ENCODE measurements around the gene RABGEF1.
A peak's percentile ranks its signal among the peaks of the same experiment; 100 is the strongest.
"Not testable (repeated sequence)": the region's sequence is repeated elsewhere in the genome, so short reads cannot be mapped to it uniquely, and the experiment has no call there.

RABGEF1 gene

DNA sequence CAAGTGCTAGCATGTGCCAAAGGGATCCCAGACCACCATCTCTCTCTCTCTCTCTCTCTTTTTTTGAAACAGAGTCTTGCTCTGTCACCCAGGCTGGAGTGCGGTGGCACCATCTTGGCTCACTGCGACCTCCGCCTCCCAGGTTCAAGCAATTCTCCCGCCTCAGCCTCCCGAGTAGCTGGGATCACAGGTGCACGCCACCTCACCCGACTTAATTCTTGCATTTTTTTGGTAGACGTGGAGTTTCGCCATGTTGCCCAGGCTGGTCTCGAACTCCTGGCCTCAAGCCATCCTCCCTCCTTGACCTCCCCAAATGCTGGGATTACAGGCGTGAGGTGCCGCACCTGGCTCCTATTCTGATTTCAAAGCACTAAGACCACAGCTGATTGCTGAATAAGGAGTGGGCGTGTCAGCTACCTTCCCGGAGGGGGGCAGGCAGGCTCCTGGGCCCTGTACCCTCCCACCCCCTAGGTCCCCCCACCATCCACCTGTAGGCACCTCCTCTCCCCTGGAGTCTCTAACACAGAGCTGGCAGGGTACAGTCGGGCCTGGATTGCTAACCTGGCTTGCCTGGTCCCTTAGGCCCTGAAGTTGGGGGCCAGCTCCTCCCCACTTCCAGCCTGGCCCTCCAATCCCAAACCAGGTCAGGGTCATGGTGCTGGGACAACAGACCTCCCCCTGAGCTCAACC, 74.8 kb downstream of the RABGEF1 start:
- not testable (repeated sequence) for DNase-seq (ENCODE audit: low read depth in 2 of 2)

- DNase-seq (ENCODE audit: low read depth in 2 of 2): no peak
Observed at GRCh38 chr7:66815951-66816350, 75.4 kb downstream of the RABGEF1 start.

- DNase-seq (ENCODE audit: low read depth in 2 of 2): not testable (repeated sequence)
Observed at GRCh38 chr7:66816658-66817057, 76.1 kb downstream of the RABGEF1 start.

GRCh38 chr7:66817208-66817795, 76.8 kb downstream of the RABGEF1 start:
- DNase-seq (ENCODE audit: low read depth in 2 of 2): not testable (repeated sequence)

GRCh38 chr7:66817956-66818355, 77.4 kb downstream of the RABGEF1 start:
- DNase-seq (ENCODE audit: low read depth in 2 of 2): not testable (repeated sequence)

DNA sequence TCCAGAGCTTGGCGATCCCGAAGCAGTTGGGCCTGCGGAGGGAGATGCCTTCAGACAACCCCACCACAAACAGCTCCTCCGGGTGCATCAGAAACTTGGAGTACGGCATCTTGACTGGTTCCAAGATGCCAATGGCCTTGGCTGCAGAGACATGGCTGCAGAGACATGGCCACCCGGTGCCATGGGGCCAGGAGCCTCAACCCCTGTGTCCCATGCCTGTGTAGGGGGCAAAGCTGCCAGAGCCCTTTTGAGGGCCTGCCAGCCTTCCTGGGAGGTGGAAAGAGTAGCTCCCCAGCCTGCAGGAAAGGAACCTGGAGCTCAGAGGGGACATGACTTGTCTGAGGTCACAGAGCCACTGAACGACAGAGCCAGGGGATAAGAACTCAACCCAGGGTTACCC, 83.5 kb downstream of the RABGEF1 start:
- DNase-seq (ENCODE audit: low read depth in 2 of 2): no peak

DNA sequence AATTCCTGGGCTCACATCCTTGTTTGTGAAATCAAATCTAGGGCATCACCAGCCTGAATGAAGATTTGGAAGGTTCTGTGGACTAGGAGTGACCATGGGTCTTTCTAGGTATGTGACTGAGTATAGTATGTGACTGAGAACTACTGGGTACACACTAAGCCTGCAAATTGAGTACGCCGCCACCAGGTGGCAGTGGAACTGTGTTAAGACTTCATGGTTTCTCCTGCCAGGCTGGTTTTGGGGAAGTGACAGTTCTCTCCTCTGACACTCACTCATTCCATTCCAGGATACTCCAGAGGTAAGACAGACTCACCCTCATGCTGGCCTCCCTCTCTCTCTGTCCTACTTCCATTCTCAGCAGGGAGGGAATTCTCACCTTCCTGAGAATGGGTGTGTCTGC, 85.0 kb downstream of the RABGEF1 start:
- DNase-seq (ENCODE audit: low read depth in 2 of 2): not testable (repeated sequence)

DNA sequence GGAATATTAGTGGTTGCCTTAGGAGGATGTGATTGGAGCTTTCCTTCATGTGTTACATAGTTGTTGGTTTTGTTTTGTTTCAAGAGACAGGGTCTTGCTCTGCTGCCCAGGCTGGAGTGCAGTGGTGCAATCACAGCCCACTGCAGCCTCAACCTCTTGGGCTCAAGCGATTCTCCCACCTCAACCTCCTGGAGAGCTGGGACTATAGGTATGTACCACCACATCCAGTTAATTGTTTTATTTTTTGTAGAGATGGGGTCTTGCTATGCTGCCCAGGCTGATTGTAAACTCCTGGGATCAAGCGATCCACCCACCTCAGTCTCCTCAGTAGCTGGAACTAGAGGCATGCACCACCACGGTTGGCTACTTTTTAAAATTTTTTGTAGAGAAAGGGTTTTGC, 86.1 kb downstream of the RABGEF1 start:
- DNase-seq (ENCODE audit: low read depth in 2 of 2): no peak

GRCh38 chr7:66830976-66831375, 90.4 kb downstream of the RABGEF1 start:
- DNase-seq (ENCODE audit: low read depth in 2 of 2): not testable (repeated sequence)

- DNase-seq (ENCODE audit: low read depth in 2 of 2): no peak
Observed at GRCh38 chr7:66832531-66833351, 92.2 kb downstream of the RABGEF1 start.

GRCh38 chr7:66837007-66837406, 96.5 kb downstream of the RABGEF1 start:
- DNase-seq (ENCODE audit: low read depth in 2 of 2): no peak

DNA sequence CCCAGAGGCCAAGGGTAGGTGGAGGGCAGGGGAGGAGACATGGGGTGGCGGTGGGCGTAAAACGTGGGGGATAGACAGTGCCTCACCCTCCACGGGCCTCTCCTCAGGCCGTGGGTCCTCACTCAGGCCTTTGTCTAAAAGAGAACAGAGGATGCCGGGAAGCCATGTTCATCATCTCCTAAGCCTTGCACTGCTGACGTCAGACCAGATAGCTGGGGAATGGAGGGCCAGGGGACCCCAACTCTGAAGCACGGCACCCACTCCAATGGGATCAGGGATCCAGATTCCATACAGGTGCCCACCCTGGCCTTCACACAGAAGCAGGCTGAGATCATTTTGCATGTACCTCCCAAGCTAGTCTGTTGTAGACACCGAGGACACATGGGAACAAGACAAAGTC, 97.1 kb downstream of the RABGEF1 start:
- no peak for DNase-seq (ENCODE audit: low read depth in 2 of 2)

DNA sequence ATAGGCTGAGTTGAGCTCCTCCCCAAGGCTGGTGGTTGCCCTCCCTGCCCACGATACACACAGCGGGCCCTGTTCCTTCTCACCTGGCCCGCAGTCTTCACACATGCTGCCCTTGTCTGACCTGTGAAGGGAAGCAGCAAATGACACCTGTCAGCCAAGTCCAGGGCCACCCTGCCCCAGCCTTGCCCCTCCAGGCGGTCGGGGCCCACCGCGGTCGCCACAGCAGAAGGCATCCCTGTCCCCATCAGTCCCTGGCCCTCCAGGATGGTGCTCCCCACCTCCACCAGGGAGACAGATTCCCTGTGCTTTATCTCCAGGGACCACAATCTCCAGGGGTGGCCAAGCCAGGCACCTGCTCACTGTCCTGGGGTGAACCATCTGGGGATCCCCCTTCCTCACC, 99.3 kb downstream of the RABGEF1 start:
- DNase-seq (ENCODE audit: low read depth in 2 of 2): no peak

DNA sequence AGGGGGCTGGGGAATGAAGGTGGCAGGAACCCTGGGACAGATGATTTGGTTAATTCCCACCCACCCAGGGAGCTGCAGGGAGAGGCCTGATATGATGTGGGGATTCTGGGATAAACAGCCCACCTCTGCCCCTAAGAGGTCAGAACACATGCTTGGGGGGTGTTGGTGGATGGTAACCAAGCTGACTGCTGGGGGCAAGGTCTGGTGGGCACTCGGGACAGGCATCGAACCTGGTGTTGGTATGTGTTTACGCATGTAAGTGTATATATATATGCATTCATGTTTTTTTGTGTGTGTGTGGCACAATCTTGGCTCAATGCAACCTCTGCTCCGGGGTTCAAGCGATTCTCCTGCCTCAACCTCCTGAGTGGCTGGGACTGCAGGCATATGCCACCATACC, 99.8 kb downstream of the RABGEF1 start:
- no peak for DNase-seq (ENCODE audit: low read depth in 2 of 2)

DNA sequence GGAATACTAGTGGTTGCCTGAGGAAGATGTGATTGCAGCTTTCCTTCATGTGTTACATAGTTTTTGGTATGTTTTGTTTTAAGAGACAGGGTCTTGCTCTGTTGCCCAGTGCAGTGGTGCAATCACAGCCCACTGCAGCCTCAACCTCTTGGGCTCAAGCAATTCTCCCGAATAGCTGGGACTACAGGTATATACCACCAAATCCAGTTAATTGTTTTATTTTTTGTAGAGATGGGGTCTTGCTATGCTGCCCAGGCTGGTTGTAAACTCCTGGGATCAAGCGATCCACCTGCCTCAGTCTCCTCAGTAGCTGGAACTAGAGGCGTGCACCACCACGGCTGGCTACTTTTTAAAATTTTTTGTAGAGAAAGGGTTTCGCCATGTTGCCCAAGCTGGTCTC, 101.4 kb downstream of the RABGEF1 start:
- DNase-seq (ENCODE audit: low read depth in 2 of 2): no peak

GRCh38 chr7:66843492-66843891, 103.0 kb downstream of the RABGEF1 start:
- not testable (repeated sequence) for DNase-seq (ENCODE audit: low read depth in 2 of 2)

GRCh38 chr7:66844552-66845378, 104.2 kb downstream of the RABGEF1 start:
- peak; percentile 95 to 97 for DNase-seq (ENCODE audit: low read depth in 2 of 2)

GRCh38 chr7:66845379-66846095, 105.0 kb downstream of the RABGEF1 start:
- no peak for DNase-seq (ENCODE audit: low read depth in 2 of 2)

DNA sequence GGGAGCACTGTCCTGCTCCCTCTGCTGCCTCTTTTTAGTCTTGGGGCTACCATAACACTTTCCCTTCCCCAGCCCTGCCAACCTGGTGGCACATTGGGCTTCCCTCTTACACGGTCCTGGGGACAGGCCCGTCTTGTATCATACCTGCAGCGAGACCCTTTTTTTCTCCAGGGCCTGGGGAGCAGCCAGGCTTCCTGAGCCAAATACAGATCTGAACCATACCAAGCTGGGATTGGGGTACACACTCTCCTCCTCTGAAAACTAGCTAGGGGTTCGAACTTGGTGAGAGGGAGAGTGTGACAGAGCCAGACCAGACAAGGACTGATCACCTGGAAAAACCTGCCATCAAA, 105.5 kb downstream of the RABGEF1 start:
- DNase-seq (ENCODE audit: low read depth in 2 of 2): not testable (repeated sequence)

- not testable (repeated sequence) for DNase-seq (ENCODE audit: low read depth in 2 of 2)
Observed at GRCh38 chr7:66847523-66847855, 107.0 kb downstream of the RABGEF1 start.
